CD4-positive, alpha-beta T cell treated with Interleukin-2 at 100 ng/mL for 4 hours (primary cell): ENCODE data around the gene TBC1D24.

Source experiments
- DNase-seq: peaks from one replicate; pipeline ENCODE4 v3.0.0-alpha.2; 2020; ENCODE audit warnings: low spot score

The TBC1D24 gene

GRCh38 chr16:2450975-2451381, 23.9 kb upstream of the TBC1D24 start:
- DNase-seq = no peak

- no peak for DNase-seq
Measured at GRCh38 chr16:2451851-2452320, 23.0 kb upstream of the TBC1D24 start.

- no peak for DNase-seq
Measured at GRCh38 chr16:2452650-2453049, 22.3 kb upstream of the TBC1D24 start.

- DNase-seq = no peak
Measured at GRCh38 chr16:2455081-2455845, 19.7 kb upstream of the TBC1D24 start.

- no peak for DNase-seq
Measured at GRCh38 chr16:2456551-2457153, 18.3 kb upstream of the TBC1D24 start.

GRCh38 chr16:2457267-2457666, 17.7 kb upstream of the TBC1D24 start:
- no peak for DNase-seq

GRCh38 chr16:2457946-2458345, 17.0 kb upstream of the TBC1D24 start:
- DNase-seq = no peak

GRCh38 chr16:2458887-2459646, 15.9 kb upstream of the TBC1D24 start:
- no peak for DNase-seq

GRCh38 chr16:2459647-2460390, 15.1 kb upstream of the TBC1D24 start, which contains the start of gene TEDC2:
TEDC2 (plus strand) TSS chr16:2460109; CDS start chr16:2460145, 36 bp downstream.
- peak; percentile 95 for DNase-seq

GRCh38 chr16:2460391-2460713, 14.6 kb upstream of the TBC1D24 start:
- no peak for DNase-seq

- no peak for DNase-seq
Measured at GRCh38 chr16:2460916-2461315, 14.0 kb upstream of the TBC1D24 start.

- no peak for DNase-seq
Measured at GRCh38 chr16:2462031-2462866, 12.7 kb upstream of the TBC1D24 start.

GRCh38 chr16:2464333-2464732, 10.6 kb upstream of the TBC1D24 start:
- DNase-seq = no peak

- no peak for DNase-seq
Measured at GRCh38 chr16:2465653-2466415, 9.1 kb upstream of the TBC1D24 start.

- no peak for DNase-seq
Measured at GRCh38 chr16:2466667-2467527, 8.0 kb upstream of the TBC1D24 start.

- DNase-seq = no peak
Measured at GRCh38 chr16:2467528-2468232, 7.2 kb upstream of the TBC1D24 start.

- DNase-seq = no peak
Measured at GRCh38 chr16:2468233-2468724, 6.6 kb upstream of the TBC1D24 start.

GRCh38 chr16:2468725-2469398, 6.1 kb upstream of the TBC1D24 start:
- DNase-seq = no peak
